DMS53 treated with DMSO at 0.1 percent for 48 hours (cell line): ENCODE results near the gene SNAPC5.

Source experiments
- DNase-seq: peaks from one replicate; lab custom pipeline; 2025; ENCODE audit not compliant: unreplicated experiment; lab: John Stamatoyannopoulos, UW

The SNAPC5 gene

DNA sequence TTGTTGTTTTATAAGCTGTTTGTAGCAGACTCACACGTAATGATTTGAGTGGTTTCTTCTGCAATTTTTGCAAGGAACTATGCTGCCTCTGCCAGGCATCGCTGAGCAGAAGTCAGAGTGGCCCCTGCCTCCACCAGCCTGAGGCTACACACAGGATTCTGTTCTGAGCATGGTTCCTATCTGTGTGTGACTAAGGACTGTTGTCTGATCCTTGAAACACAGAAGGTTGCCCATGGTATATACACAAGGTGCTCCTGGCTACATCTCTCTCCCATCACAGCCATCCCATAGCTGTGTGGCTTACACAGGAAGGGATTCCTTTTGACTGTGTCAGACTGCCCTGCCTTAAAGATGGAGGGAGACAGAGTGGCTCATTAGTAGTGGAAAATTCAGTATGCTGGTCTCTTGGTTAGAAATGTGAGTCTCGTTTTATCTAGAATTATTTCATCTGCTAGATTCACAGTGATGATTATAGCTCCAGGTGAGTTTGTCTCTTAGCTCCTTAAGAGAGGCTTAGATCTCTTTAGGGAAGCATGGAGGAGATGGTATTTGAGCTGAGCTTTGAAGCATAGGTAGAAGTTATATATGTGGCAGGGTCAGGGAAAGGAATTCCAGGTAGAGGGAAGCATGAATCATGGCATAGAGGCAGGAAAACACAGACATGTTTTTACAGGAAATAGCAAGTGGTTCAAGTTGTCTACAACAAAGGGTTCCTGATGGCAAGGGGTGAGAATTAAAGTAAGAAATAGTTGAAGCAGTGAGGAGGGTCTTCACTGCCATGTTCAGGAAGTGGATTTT is 37.5 kb downstream of the SNAPC5 start:
- no peak for DNase-seq

DNA sequence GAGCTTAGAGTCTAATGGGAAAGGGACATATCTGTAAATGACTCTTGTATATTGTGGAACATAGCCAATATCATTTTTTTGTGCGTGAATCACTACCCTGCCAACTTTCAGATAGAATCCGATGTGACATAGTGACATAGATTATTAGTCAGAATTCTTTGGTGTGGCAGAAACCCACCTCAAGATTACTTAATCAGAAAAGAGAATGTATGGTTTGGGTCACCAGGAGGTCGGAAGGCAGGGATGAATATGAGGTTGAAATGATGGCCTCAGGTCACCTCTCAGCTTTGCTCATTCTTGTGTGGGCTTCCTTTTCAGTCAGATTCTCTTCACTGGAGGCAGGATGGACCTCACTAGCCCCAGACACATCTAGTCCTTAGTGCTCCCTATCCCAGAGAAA is 41.4 kb downstream of the SNAPC5 start:
- no peak for DNase-seq

DNA sequence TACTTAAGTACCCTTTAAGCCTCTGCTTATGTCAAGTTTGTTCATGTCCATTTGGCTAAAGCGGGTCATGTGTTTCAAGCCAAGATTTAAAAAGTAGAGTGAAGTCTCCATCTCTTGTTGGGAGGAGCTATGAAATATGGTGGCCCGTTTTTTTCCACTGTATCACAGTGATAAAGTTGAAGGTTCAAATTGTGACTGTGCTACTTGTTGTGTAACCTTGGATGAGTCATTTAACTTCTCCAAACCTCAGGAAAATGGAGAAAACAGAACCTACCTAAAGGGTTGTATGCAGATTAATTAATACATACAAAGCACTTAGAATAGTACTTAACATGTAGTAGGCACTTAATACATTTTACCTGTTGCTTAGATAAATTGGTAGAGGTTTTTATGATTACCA is 43.4 kb downstream of the SNAPC5 start:
- DNase-seq: no peak

DNA sequence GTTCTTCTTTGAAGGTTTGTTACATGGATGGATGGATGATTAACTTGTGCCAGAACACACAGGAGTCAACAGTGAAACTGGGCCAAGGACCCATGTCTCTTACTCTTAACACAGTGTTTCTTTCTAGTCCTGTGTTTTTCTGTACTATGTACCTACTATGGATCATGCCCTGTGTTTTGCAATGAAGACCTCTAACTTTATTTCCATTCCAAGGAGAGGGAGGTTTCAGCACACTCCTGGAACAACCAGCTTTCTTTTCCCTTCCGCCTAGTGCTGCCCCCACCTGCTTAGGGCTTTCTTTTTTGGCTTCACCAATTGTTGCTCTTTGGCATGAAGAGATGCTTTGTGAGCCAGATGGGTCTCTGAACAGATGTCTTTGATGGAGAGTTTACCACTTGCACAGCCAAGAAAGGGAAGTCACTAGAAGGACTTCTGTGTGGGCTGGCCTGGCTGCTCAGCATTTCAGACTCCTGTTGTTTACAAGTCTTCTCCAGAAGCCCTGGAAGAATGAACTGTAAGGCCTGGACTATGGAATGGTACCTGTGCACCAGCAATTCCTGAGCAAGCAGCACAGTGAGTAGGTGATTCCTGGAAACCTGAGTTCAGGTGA is 44.5 kb downstream of the SNAPC5 start:
- no peak for DNase-seq

DNA sequence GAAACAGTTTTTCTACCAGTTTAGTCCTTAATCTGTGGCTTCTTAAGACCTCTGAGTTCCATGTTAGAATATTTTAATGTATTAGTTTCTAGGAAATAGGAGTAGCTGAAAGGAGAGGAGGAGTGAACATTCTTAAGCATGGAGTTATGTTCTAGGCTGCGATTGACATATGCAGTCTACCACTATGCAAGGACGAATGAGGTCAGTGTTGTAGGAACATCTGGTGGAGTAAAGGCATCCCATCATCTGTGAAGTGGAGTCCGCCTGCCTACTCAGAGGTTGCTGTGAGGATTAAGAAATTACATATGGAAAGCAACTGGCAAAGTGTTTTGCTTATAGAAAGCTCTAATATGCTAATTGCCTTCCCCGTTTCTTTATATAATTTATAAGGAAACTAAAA is 45.1 kb downstream of the SNAPC5 start:
- DNase-seq: no peak
